GM06990 (cell line): ENCODE measurements around the gene CD93.

Experiments used
- DNase-seq: peaks from one replicate; pipeline ENCODE4 v3.0.0-alpha.2; 2011; ENCODE audit not compliant: insufficient read length; ENCODE audit errors: extremely low read depth
- H3K27me3 ChIP-seq: replicated peaks from 2 replicates; pipeline ENCODE4 v1.6.0; 2011; ENCODE audit warnings: low read length; ENCODE audit not compliant: control insufficient read depth, insufficient read depth
- H3K36me3 ChIP-seq: 2 replicates; pipeline ENCODE4 v1.5.1; 2011; ENCODE audit warnings: low read length; ENCODE audit not compliant: control insufficient read depth, insufficient read depth
- H3K4me3 ChIP-seq: replicated peaks from 2 replicates; pipeline ENCODE4 v1.5.1; 2011; ENCODE audit warnings: low read depth, mild to moderate bottlenecking, control low read depth, low read length
- TF ChIP-seq, protein P1 (sequence below): IDR thresholded peaks from 2 replicates; pipeline ENCODE4 v1.5.1; 2011; ENCODE audit warnings: low read length, control low read depth, mild to moderate bottlenecking, inconsistent platforms; ENCODE audit not compliant: insufficient read depth, poor library complexity, severe bottlenecking

CD93 gene

GRCh38 chr20:23079926-23080325 is 6.2 kb downstream of the CD93 start:
- TF ChIP-seq, protein P1, sequence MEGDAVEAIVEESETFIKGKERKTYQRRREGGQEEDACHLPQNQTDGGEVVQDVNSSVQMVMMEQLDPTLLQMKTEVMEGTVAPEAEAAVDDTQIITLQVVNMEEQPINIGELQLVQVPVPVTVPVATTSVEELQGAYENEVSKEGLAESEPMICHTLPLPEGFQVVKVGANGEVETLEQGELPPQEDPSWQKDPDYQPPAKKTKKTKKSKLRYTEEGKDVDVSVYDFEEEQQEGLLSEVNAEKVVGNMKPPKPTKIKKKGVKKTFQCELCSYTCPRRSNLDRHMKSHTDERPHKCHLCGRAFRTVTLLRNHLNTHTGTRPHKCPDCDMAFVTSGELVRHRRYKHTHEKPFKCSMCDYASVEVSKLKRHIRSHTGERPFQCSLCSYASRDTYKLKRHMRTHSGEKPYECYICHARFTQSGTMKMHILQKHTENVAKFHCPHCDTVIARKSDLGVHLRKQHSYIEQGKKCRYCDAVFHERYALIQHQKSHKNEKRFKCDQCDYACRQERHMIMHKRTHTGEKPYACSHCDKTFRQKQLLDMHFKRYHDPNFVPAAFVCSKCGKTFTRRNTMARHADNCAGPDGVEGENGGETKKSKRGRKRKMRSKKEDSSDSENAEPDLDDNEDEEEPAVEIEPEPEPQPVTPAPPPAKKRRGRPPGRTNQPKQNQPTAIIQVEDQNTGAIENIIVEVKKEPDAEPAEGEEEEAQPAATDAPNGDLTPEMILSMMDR = no peak
- H3K36me3 ChIP-seq = no peaks in the 10 kb centered on the region
- H3K27me3 ChIP-seq = no peaks in the 10 kb centered on the region
- H3K4me3 ChIP-seq = no peak overlapping the region
- no peak for DNase-seq

GRCh38 chr20:23079016-23079351 is 7.1 kb downstream of the CD93 start:
- Histone ChIP-seq H3K27me3 (no peaks in the 10 kb centered on the region), H3K36me3 (no peaks in the 10 kb centered on the region), H3K4me3 (no peak overlapping the region)
- DNase-seq = no peak
- TF ChIP-seq, protein P1 = peak; percentile 71

GRCh38 chr20:23078351-23079015 is 7.6 kb downstream of the CD93 start:
- TF ChIP-seq, protein P1 = no peak
- Histone ChIP-seq H3K27me3 (no peaks in the 10 kb centered on the region), H3K4me3 (no peak overlapping the region), H3K36me3 (no peaks in the 10 kb centered on the region)
- no peak for DNase-seq

- Histone ChIP-seq H3K36me3 (no peaks in the 10 kb centered on the region), H3K27me3 (no peaks in the 10 kb centered on the region)
- TF ChIP-seq, protein P1 = no peak
Measured at GRCh38 chr20:23077277-23077676, 8.8 kb downstream of the CD93 start.

DNA sequence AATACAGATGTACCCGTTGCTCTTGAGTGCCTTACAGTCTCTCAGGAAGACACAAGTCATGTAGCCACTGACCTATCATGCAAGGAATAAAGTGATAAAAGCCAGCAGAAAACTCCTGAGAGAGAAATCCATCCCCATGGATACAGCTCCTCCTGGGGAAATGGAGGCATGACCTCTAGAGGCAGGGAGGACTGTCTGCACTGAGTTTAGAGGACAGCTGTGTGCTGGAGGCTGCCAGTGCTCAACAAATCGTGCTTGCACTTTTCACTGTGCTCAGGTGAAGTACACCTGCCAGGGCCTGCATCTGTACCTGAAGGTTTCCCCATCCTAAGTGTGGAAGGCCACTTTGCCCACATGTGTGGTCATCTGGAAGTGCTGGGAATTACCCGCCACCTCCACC is 12.1 kb downstream of the CD93 start:
- Histone ChIP-seq H3K4me3 (no peak overlapping the region), H3K27me3 (no peaks in the 10 kb centered on the region), H3K36me3 (no peaks in the 10 kb centered on the region)
- TF ChIP-seq, protein P1 = no peak
- DNase-seq = no peak

More at GRCh38 chr20:23077277-23077676, 8.8 kb downstream of the CD93 start:
- no peak overlapping the region for H3K4me3 ChIP-seq
- DNase-seq = no peak

DNA sequence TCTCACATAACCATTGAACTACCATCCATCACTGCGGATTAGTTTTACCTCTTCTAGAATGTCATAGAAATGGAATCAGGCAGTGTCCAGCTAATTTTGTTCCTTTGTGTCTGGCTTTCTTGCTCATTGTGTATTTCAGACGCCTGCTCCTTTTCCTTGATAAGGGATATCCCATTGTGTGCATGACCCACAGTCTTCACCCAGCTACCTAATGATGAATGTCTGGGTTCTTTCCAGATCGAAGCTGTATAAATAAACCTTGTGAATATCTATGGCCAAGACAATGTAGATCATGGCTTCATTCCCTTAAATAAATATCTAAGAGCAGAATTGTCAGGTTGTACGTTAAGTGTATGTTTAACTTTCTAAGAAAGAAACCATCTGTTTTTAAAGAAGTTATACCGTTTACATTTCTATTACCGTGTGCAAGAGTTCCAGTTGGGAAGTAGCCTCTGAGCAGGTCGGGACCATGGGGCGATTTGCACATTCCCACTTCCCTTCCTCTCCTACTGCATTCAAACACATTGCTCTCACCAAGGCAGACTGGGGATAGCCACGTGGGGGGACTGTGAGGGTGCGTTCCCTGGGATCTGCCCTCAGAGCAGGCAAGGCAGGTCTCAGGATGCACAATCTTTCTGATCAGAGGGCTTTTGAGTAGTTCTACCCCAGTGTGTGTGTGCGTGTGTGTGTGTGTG is 13.1 kb downstream of the CD93 start:
- DNase-seq = no peak
- H3K36me3 ChIP-seq = no peaks in the 10 kb centered on the region
- H3K27me3 ChIP-seq = no peaks in the 10 kb centered on the region
- no peak overlapping the region for H3K4me3 ChIP-seq
- TF ChIP-seq, protein P1 = no peak
